Measurements from ENCODE around the gene RASSF8.

DNA sequence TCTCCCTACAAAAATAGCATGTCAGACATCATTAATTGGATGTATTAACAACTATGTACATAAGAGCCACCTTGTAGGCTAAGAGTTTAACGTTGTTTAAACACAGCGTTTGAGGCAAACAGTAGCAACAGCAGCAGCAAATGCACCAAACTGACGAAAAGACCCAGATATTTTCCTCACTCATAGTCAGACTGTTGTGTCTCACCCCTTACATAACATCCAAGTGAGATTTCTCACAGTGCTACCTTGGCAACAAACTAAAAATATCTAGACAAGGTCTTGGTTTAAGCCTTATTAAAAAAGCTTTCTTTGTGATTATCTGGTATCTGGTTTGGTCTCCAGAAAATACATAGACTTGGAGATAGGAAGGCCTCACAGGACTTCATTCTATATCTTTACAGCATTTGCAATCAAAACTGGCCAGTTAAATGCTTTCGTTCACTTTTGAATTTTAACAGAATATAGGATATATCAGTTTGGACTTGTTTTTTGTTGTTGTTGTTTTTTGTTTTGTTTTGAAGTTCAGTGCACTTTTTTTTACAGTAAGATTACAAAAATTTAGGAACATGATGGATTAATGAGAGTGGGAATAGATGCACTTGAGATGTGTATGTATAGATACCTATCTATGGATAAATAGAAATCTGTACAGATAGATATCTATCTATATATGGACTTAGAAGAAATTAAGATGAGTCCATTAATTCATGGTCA is 162.2 kb downstream of the RASSF8 start:
- TF ChIP-seq POLR2A (IDR thresholded peaks at IDR 0.05), result no peak
- TF ChIP-seq CTCF (IDR thresholded peaks at IDR 0.05), result no peak

All from esophagus squamous epithelium (tissue), 4 donors.